Measurements from ENCODE around the gene IL1RAPL2.
"Not testable (repeated sequence)": the region's sequence is repeated elsewhere in the genome, so short reads cannot be mapped to it uniquely, and the experiment has no call there.

Gene IL1RAPL2

DNA sequence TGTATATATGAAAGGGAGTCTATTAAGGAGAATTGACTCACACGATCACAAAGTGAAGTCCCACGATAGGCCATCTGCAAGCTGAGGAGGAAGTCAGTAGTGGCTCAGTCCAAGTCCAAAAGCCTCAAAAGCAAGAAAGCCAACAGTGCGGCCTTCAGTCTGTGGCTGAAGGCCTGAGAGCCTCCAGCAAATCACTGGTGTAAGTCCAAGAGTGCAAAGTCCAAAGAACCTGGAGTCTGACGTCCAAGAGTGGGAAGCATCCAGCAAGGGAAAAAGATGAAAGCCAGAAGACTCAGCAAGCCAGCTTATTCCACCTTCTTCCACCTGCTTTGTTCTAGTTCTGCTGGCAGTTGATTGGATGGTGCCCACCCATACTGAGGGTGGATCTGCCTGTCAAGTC is 104.1 kb downstream of the IL1RAPL2 start:
- DNase-seq (ENCODE audit: low read depth in 2 of 2): no peak

GRCh38 chrX:104677517-104677916 is 111.5 kb downstream of the IL1RAPL2 start:
- DNase-seq (ENCODE audit: low read depth in 2 of 2): not testable (repeated sequence)

- DNase-seq (ENCODE audit: low read depth in 2 of 2): no peak
Observed at GRCh38 chrX:104679175-104679574, 113.2 kb downstream of the IL1RAPL2 start.

- DNase-seq (ENCODE audit: low read depth in 2 of 2): no peak
Observed at GRCh38 chrX:104681214-104681613, 115.2 kb downstream of the IL1RAPL2 start.

- DNase-seq (ENCODE audit: low read depth in 2 of 2): no peak
Observed at GRCh38 chrX:104684077-104684476, 118.1 kb downstream of the IL1RAPL2 start.

- DNase-seq (ENCODE audit: low read depth in 2 of 2): no peak
Observed at GRCh38 chrX:104695593-104695992, 129.6 kb downstream of the IL1RAPL2 start.

- DNase-seq (ENCODE audit: low read depth in 2 of 2): no peak
Observed at GRCh38 chrX:104696667-104697066, 130.7 kb downstream of the IL1RAPL2 start.

- DNase-seq (ENCODE audit: low read depth in 2 of 2): no peak
Observed at GRCh38 chrX:104697294-104697693, 131.3 kb downstream of the IL1RAPL2 start.

GRCh38 chrX:104707042-104707441 is 141.0 kb downstream of the IL1RAPL2 start:
- no peak for DNase-seq (ENCODE audit: low read depth in 2 of 2)

DNA sequence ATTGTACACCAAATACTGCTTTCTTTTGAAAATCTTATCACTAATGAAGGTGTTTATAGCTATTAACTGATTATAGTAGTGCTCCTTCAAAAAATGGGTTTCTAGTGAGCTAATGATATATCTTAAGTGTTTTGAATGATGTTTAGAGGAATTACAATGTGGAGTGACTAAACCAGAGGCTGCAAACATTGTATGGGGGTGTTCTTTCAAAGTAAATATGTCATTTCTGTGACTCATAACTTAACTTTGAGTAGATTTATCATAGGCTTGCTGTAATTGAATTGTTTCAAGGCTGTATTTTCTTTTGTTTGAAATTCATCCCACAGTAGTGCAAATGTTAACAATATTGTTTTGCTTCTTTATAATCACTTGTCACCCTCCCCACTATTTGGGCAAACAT is 141.6 kb downstream of the IL1RAPL2 start:
- DNase-seq (ENCODE audit: low read depth in 2 of 2): no peak

DNA sequence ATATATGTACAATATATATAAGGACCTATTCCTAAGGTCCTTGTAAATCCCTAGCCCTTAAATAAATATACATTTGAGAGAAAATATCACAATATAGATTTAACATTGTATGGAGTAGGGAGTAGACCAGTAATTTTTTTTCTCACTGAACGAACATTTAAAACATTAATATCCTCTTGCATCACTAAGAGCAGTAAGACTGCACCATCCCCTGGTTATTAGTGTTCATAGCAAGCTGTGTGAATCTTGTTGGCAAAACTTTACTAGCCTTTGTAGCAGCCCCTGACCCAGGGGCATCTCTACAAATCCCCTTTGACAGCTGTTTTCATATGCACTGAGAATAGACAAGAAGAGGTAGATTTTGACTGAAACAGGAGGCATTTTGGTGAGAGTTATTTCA is 146.5 kb downstream of the IL1RAPL2 start:
- no peak for DNase-seq (ENCODE audit: low read depth in 2 of 2)

DNA sequence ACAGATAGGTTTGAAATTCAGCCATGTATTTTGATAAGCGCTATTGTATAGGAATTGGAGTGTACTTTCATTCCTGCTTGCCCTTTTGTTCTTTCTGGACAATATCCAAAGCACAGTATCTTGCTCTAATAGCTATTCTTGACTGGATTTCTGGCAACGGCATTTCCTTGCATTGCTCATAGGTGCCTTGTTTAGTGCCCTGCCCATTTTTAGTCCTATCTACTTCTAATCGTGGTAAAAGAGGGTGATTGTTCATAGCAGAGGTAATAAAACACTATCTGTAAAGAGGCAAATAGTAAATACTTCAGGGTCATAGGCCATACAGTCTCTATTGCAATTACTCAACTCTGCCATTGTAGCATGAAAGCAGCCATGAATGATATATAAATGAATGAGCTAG is 155.9 kb downstream of the IL1RAPL2 start:
- DNase-seq (ENCODE audit: low read depth in 2 of 2): no peak

- no peak for DNase-seq (ENCODE audit: low read depth in 2 of 2)
Observed at GRCh38 chrX:104728456-104728855, 162.5 kb downstream of the IL1RAPL2 start.

DNA sequence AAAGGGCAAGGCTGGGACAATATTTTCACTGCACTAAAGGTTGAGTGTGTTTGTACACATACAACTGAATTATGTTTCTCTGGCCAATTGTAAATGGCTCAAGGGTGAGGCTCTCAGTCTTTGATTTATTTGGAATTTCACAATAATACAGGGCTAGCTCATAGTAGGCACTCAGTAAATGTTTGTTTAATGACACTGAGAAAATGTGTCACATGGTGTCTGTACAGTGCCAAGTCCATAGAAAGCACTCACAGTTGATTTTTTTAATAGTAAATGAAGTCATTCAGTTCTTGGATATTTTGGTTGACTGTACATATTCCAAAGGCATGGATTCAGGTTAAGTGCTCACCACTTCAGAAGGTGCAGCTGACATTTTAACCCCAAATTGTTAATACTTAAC is 176.4 kb downstream of the IL1RAPL2 start:
- no peak for DNase-seq (ENCODE audit: low read depth in 2 of 2)

GRCh38 chrX:104745152-104745551 is 179.2 kb downstream of the IL1RAPL2 start:
- DNase-seq (ENCODE audit: low read depth in 2 of 2): no peak

DNA sequence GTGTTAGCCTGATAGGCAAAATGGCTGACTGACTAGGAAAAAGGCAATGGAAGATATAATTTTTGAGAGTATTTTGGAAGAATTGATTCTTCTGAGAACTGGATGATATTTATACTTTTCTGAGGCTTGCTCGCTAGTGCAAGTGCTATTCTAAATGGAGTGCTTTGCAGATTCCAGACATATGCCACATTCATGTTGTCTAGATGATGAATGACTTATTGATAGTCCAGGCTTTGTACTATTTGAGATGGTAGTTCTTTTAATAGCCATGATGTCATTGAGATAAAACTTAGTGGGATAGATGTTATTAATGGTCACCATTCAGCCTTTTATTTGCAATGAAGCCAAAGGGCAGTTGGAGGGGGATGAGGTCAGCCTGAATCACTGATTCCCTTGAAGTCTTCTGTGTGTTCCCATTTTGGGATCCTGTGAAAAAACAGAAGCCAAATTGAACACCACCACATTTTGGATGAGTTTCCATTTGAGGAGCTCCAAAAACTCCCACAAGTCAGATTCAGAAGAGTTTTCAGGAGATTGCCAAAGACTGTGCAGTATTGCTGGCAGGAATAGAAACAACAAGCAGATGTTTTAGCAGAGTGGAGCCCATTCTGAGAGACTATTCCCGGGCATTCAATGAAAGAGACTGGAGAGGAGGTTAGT is 184.1 kb downstream of the IL1RAPL2 start:
- no peak for DNase-seq (ENCODE audit: low read depth in 2 of 2)

DNA sequence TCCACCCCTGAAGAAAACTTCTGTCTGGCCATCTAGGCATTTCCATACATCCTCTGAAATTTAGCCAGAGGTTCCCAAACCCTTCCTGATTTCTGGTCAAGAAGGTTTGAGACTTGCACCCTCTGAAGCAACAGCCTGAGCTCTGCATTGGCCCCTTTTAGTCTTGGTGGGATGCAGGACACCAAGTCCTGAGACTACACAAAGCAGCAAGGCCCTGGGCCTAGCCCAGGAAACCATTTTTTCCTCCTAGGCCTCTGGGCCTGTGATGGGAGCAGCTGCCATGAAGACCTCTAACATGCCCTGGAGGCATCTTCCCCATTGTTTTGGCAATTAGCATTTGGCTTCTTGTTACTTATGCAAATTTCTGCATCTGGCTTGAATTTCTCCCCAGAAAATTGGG is 196.6 kb downstream of the IL1RAPL2 start:
- DNase-seq (ENCODE audit: low read depth in 2 of 2): no peak

- DNase-seq (ENCODE audit: low read depth in 2 of 2): no peak
Observed at GRCh38 chrX:104789784-104790183, 223.8 kb downstream of the IL1RAPL2 start.

GRCh38 chrX:104795804-104796203 is 229.8 kb downstream of the IL1RAPL2 start:
- DNase-seq (ENCODE audit: low read depth in 2 of 2): no peak

DNA sequence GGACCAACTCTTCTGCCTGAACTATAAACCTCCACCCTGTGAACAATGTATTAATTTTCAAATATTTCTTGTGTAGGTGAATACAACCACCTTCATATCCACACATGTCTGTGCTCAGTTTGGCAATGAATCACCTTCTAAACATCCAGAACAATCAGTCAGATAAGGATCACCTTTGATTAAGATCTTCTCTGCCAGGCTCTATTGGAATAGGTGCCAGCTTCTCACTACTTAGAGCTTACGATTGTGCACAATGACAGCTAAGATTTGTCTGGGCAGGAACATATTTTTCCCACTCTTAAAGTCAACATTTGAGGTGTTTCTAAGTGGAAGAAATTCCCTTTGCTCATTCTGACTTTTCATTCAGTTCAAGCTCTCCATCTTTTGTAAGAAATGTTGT is 237.2 kb downstream of the IL1RAPL2 start:
- no peak for DNase-seq (ENCODE audit: low read depth in 2 of 2)

DNA sequence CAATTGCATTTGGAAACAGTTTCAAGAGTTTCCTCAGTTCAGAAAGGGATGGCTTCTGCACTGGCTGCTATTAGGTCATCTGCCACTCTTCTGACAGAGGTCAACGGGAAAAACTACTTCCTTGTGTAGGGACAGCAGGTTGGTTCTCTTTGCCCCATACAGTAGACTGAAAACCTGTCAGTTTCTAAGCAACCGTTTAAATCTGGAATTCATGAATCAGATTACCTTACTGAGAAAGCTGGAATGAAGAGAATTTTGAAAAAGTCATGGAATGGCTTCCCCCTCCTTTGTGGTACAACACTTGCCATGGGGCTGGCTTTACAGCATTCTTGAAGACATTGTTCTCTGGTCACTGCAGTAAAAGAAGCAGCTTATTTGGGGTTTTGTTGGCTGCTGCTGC is 240.3 kb downstream of the IL1RAPL2 start:
- no peak for DNase-seq (ENCODE audit: low read depth in 2 of 2)

DNA sequence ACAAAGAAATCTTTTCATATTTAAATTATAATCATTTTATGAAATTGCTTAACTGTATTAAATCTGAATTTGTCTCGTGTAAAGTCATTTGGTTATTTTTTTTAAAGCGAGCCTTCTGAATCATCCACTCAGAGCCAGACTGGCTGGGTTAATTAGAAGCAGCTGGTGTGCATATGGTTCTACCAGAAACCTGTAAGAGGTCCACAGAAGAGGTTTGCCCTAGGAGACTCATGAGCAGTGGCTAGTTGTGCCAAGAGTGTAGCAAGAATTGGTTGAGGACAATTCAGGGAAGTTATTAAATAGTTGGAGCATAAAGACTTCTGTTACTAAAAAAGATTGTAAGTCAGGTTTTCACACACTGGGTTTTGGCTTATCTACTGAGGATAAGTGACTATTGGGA is 267.4 kb downstream of the IL1RAPL2 start:
- no peak for DNase-seq (ENCODE audit: low read depth in 2 of 2)

DNA sequence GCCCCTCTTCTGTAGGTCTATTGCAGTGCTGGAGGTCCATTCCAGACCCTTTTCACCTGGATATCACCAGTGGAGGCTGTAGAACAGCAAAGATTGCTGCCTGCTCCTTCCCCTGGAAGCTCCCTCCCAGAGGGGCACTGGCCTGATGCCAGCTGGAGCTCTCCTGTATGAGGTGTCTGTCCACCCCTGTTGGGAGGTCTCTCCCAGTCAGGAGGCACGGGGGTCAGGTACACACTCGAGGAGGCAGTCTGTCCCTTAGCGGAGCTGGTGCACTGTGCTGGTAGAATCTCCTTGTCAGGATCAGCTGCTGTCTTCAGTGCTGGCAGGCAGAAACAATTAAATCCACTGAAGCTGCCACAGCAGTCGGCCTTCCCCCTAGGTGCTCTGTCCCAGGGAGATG is 276.6 kb downstream of the IL1RAPL2 start:
- no peak for DNase-seq (ENCODE audit: low read depth in 2 of 2)

- DNase-seq (ENCODE audit: low read depth in 2 of 2): no peak
Observed at GRCh38 chrX:104852241-104852640, 286.2 kb downstream of the IL1RAPL2 start.

Measured in stimulated activated CD4-positive, alpha-beta T cell treated with anti-CD3 and anti-CD28 coated beads, Interleukin-4, amount 100 ng/mL, for 48 hours (primary cell).